DOHH2 (cell line): ENCODE results near the gene NEU1.

Experiments used
- EZH2phosphoT487 ChIP-seq: fragments of 200-600 bp; sonication (generic); IDR thresholded peaks from 2 replicates; pipeline ENCODE4 v1.6.1; 2017; ENCODE audit warnings: borderline replicate concordance, mild to moderate bottlenecking, antibody characterized with exemption, low read length, moderate library complexity, mixed read lengths
- TF ChIP-seq, protein P1 (sequence below): fragments of 200-600 bp; sonication (generic); IDR thresholded peaks from one replicate; pipeline ENCODE4 v1.5.1; 2014; ENCODE audit warnings: antibody characterized with exemption, mild to moderate bottlenecking, low read depth, low read length; ENCODE audit not compliant: poor library complexity, severe bottlenecking

DNA sequence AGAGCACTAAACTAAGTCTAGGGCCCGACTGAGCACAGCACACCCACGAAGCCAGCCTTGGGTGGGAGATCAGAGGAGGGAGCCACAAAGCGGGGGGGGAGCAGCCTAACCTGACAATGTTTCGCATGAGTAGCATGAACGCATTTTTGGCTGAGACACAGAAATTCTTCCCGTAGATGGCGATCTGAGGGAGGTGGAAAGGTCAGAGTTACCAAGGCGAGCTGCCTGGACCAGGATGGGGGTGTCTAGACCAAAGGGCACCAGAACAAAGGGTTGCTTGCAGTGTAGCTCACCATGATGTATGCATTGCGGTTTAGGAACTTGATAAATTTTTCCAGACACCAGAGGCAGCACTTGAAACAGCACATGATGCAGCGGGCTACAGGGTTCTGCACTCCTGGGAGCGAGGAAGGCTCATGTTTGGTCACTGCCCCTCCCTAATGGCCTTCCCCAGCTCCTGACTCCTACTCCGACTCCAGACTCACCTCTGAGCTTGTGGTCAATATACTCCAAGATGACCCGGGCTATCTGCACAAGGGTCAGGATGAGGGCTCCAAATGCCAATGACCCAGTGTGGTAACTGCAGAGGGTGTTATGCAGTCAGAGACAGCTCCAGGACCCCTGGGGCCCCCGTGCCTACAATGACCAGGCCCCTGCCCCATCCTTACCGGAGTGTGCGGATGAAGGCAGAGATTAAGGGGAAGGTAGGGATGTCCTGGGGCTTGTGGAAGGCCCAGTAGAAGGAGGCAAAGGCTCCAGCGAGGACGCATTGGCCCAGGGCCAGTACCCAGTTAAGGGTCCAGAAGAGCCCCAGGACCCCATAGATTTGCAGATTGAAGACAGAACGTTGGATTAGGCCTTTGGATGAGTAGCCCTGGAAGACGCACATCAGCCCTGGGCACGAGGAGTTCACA is 2.8 kb upstream of the NEU1 start:
- TF ChIP-seq, protein P1, sequence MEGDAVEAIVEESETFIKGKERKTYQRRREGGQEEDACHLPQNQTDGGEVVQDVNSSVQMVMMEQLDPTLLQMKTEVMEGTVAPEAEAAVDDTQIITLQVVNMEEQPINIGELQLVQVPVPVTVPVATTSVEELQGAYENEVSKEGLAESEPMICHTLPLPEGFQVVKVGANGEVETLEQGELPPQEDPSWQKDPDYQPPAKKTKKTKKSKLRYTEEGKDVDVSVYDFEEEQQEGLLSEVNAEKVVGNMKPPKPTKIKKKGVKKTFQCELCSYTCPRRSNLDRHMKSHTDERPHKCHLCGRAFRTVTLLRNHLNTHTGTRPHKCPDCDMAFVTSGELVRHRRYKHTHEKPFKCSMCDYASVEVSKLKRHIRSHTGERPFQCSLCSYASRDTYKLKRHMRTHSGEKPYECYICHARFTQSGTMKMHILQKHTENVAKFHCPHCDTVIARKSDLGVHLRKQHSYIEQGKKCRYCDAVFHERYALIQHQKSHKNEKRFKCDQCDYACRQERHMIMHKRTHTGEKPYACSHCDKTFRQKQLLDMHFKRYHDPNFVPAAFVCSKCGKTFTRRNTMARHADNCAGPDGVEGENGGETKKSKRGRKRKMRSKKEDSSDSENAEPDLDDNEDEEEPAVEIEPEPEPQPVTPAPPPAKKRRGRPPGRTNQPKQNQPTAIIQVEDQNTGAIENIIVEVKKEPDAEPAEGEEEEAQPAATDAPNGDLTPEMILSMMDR: no peak
- no peak for TF ChIP-seq EZH2phosphoT487
